GM12878 (cell line): ENCODE data around the gene BORCS8.

ENCODE experiments used
- CHD2 ChIP-seq: IDR thresholded peaks from 2 replicates; pipeline ENCODE4 v1.6.1; 2011; ENCODE audit warnings: low read depth, low read length, improper control_type of control experiment, borderline replicate concordance
- CTCF ChIP-seq, 3 experiments: IDR thresholded peaks in 2 of 3; conservative IDR thresholded peaks in 1 of 3; 2 replicates each; pipeline ENCODE4 v1.5.1; 2011; ENCODE audit warnings: low read depth in 3 of 3, low read length in 3 of 3, mild to moderate bottlenecking in 3 of 3, control low read depth in 2 of 3, moderate library complexity in 2 of 3, inconsistent platforms in 1 of 3, mixed read lengths in 1 of 3; ENCODE audit not compliant: control insufficient read depth in 2 of 3, insufficient read depth in 1 of 3; ENCODE audit errors: extremely low read depth in 1 of 3
- EGR1 ChIP-seq, 2 experiments: IDR thresholded peaks; 1 replicate in 1 of 2; 2 replicates in 1 of 2; pipeline ENCODE4 v1.6.1; 2011 to 2012; ENCODE audit warnings: low read depth in 2 of 2, low read length in 2 of 2, borderline replicate concordance in 1 of 2, mild to moderate bottlenecking in 1 of 2, moderate library complexity in 1 of 2
- EZH2 ChIP-seq: IDR thresholded peaks from 2 replicates; pipeline ENCODE4 v1.6.1; 2012; ENCODE audit warnings: low read depth, mild to moderate bottlenecking, control low read depth, inconsistent platforms, low read length, borderline replicate concordance; ENCODE audit not compliant: control insufficient read depth
- FOXK2 ChIP-seq: fragments of 450-650 bp; IDR thresholded peaks from 2 replicates; pipeline ENCODE4 v1.6.1; 2017; ENCODE audit warnings: mild to moderate bottlenecking, moderate library complexity
- FOXM1 ChIP-seq: IDR thresholded peaks from 2 replicates; pipeline ENCODE4 v1.6.1; 2012; ENCODE audit warnings: low read depth, mild to moderate bottlenecking, inconsistent platforms, low read length, moderate library complexity
- JUNB ChIP-seq: IDR thresholded peaks from 2 replicates; pipeline ENCODE4 v1.6.1; 2016; ENCODE audit warnings: antibody characterized with exemption, mild to moderate bottlenecking
- NR2F1 ChIP-seq: fragments of 450-650 bp; conservative IDR thresholded peaks from 2 replicates; pipeline ENCODE4 v1.6.1; 2017; ENCODE audit warnings: mild to moderate bottlenecking
- POLR2A ChIP-seq: IDR thresholded peaks from 2 replicates; pipeline ENCODE4 v1.6.1; 2011; ENCODE audit warnings: low read depth, mild to moderate bottlenecking, low read length
- POLR2AphosphoS5 ChIP-seq: IDR thresholded peaks from 2 replicates; pipeline ENCODE4 v1.6.1; 2011; ENCODE audit warnings: mild to moderate bottlenecking, low read length, inconsistent platforms
- RFX5 ChIP-seq: IDR thresholded peaks from 2 replicates; pipeline ENCODE4 v1.6.1; 2011; ENCODE audit warnings: low read depth, low read length, improper control_type of control experiment
- USF1 ChIP-seq: IDR thresholded peaks from 2 replicates; pipeline ENCODE4 v1.6.1; 2011; ENCODE audit warnings: borderline replicate concordance, low read depth, mild to moderate bottlenecking, moderate library complexity, mixed read lengths, low read length; ENCODE audit not compliant: insufficient read depth; ENCODE audit errors: extremely low read length
- USF2 ChIP-seq: IDR thresholded peaks from 2 replicates; pipeline ENCODE4 v1.6.1; 2011; ENCODE audit warnings: low read depth, low read length, improper control_type of control experiment, borderline replicate concordance
- ZNF24 ChIP-seq: fragments of 450-650 bp; IDR thresholded peaks from 2 replicates; pipeline ENCODE4 v1.6.1; 2017; ENCODE audit warnings: antibody characterized with exemption, mild to moderate bottlenecking

GRCh38 chr19:19179548-19180441 is 12.2 kb downstream of the BORCS8 start:
- TF ChIP-seq CTCF (IDR thresholded peaks at IDR 0.05 in 2 of 3, conservative IDR thresholded peaks at IDR 0.05 in 1 of 3; ENCODE audit: control insufficient read depth in 2 of 3, extremely low read depth in 1 of 3, insufficient read depth in 1 of 3, low read depth in 3 of 3, low read length in 3 of 3) (no peak), CHD2 (no peak), EZH2 (no peak), EGR1 (IDR thresholded peaks at IDR 0.05; ENCODE audit: borderline replicate concordance in 1 of 2, low read depth in 2 of 2, low read length in 2 of 2) (no peak), FOXK2 (no peak), NR2F1 (no peak), POLR2A (no peak), FOXM1 (no peak), POLR2AphosphoS5 (no peak), JUNB (no peak), RFX5 (no peak), USF1 (no peak), USF2 (no peak), ZNF24 (no peak)
